GM12878 (cell line): ENCODE data around the gene MYDGF. TPM values are rescaled to one million over a fixed set of nuclear protein-coding genes. Genes with fewer than 3 reads are reported as not detected.

Experiments
- ATAC-seq: fragments of 200-7000 bp; cut with Tn5 transposase; 3 replicates; pipeline ENCODE4 v1.9.1; 2020; ENCODE audit warnings: mild to moderate bottlenecking, moderate library complexity
- BruUV-seq: library from RNA; stranded (reverse); fragments of 400-500 nt; replicated peaks from 2 replicates; lab custom pipeline; 2021; lab: Mats Ljungman, UMichigan
- CTCF ChIA-PET: fragments of 300-600 bp; sonication (Branson Sonifier 250); formaldehyde crosslinking; extraction: SDS; loops from one replicate; lab custom pipeline; 2021; ENCODE audit warnings: inconsistent platforms; lab: Yijun Ruan, JAX
- POLR2A ChIA-PET: fragments of 350-600 bp; formaldehyde crosslinking; extraction: SDS; loops from one replicate; lab custom pipeline; 2021; ENCODE audit warnings: inconsistent platforms; lab: Charles Lee
- RAD21 ChIA-PET: fragments of 300-600 bp; sonication (Branson Sonifier 250); formaldehyde crosslinking; loops from one replicate; lab custom pipeline; 2023; ENCODE audit warnings: antibody characterized with exemption; ENCODE audit not compliant: unreplicated experiment; lab: Charles Lee
- SMC1A ChIA-PET: fragments of 300-600 bp; sonication (Branson Sonifier 250); formaldehyde crosslinking; loops from one replicate; lab custom pipeline; 2023; ENCODE audit not compliant: unreplicated experiment, uncharacterized antibody; lab: Charles Lee
- DNase-seq: peaks from one replicate; pipeline ENCODE4 v3.0.0-alpha.2; 2011; ENCODE audit warnings: low read depth, low spot score
- FAIRE-seq: peaks from 3 replicates; lab custom pipeline; 2011; peaks lifted over from hg19 to GRCh38; lab: Jason Lieb, UNC
- H2AFZ ChIP-seq: 2 replicates; pipeline ENCODE4 v1.6.0; 2011; ENCODE audit warnings: low read depth, low read length, control low read depth; ENCODE audit not compliant: control insufficient read depth
- H3K27ac ChIP-seq: 2 replicates; pipeline ENCODE4 v1.5.1; 2011; ENCODE audit warnings: control low read depth; ENCODE audit not compliant: control insufficient read depth, insufficient read depth
- H3K27me3 ChIP-seq, 2 experiments: replicated peaks in 1 of 2; 2 replicates each; pipeline versions ENCODE4 v1.6.0 to v1.6.1; 2011; ENCODE audit warnings: low read length in 1 of 2; ENCODE audit not compliant: control insufficient read depth in 2 of 2, insufficient read depth in 2 of 2
- H3K36me3 ChIP-seq, 2 experiments: 2 replicates each; pipeline ENCODE4 v1.5.1; 2011; ENCODE audit warnings: low read length in 1 of 2; ENCODE audit not compliant: control insufficient read depth in 2 of 2, insufficient read depth in 2 of 2
- H3K4me1 ChIP-seq: 2 replicates; pipeline ENCODE4 v1.6.1; 2011; ENCODE audit warnings: mild to moderate bottlenecking, low read length, moderate library complexity, mixed read lengths; ENCODE audit not compliant: control insufficient read depth, insufficient read depth
- H3K4me2 ChIP-seq: 2 replicates; pipeline ENCODE4 v1.6.0; 2011; ENCODE audit warnings: control low read depth; ENCODE audit not compliant: control insufficient read depth, insufficient read depth
- H3K4me3 ChIP-seq: fragments of 200-600 bp; sonication (generic); 2 replicates; pipeline ENCODE4 v1.5.1; 2016
- H3K79me2 ChIP-seq: 2 replicates; pipeline ENCODE4 v1.6.0; 2011; ENCODE audit warnings: low read length; ENCODE audit not compliant: control insufficient read depth, insufficient read depth
- H3K9ac ChIP-seq: 2 replicates; pipeline ENCODE4 v1.8.0; 2011; ENCODE audit warnings: low read length, control low read depth, mixed read lengths; ENCODE audit not compliant: control insufficient read depth, insufficient read depth
- H3K9me3 ChIP-seq: replicated peaks from 3 replicates; pipeline ENCODE4 v1.5.1; 2011; ENCODE audit warnings: mild to moderate bottlenecking, low read length; ENCODE audit not compliant: control insufficient read depth, insufficient read depth
- H4K20me1 ChIP-seq: 2 replicates; pipeline ENCODE4 v1.6.0; 2011; ENCODE audit not compliant: control insufficient read depth, insufficient read depth
- DPF2 ChIP-seq: fragments of 450-650 bp; IDR thresholded peaks from 2 replicates; pipeline ENCODE4 v1.6.1; 2017; ENCODE audit warnings: mild to moderate bottlenecking
- EP300 ChIP-seq, 2 experiments: fragments of 150-350 bp in 1 of 2; IDR thresholded peaks; 2 replicates each; pipeline ENCODE4 v1.6.1; 2011 to 2012; ENCODE audit warnings: low read depth in 2 of 2, low read length in 2 of 2, borderline replicate concordance in 1 of 2, improper control_type of control experiment in 1 of 2, inconsistent platforms in 1 of 2; ENCODE audit not compliant: control insufficient read depth in 1 of 2
- HCFC1 ChIP-seq: fragments of 150-350 bp; IDR thresholded peaks from 2 replicates; pipeline ENCODE4 v1.6.1; 2014; ENCODE audit warnings: low read length
- IKZF2 ChIP-seq, 2 experiments: fragments of 450-650 bp; IDR thresholded peaks; 2 replicates each; pipeline ENCODE4 v1.6.1; 2017; ENCODE audit warnings: mild to moderate bottlenecking in 2 of 2, moderate library complexity in 2 of 2
- KAT2A ChIP-seq: conservative IDR thresholded peaks from 2 replicates; pipeline ENCODE4 v1.6.1; 2011; ENCODE audit warnings: low read depth, low read length; ENCODE audit not compliant: control insufficient read depth
- KDM1A ChIP-seq: fragments of 200-600 bp; sonication (generic); IDR thresholded peaks from 2 replicates; pipeline ENCODE4 v1.6.1; 2016; ENCODE audit warnings: borderline replicate concordance
- NFYB ChIP-seq: IDR thresholded peaks from 2 replicates; pipeline ENCODE4 v1.6.1; 2011; ENCODE audit warnings: low read depth, mild to moderate bottlenecking, low read length, improper control_type of control experiment, moderate library complexity; ENCODE audit not compliant: insufficient read depth
- POLR2A ChIP-seq: IDR thresholded peaks from 2 replicates; pipeline ENCODE4 v1.6.1; 2011; ENCODE audit warnings: low read depth, mild to moderate bottlenecking, low read length
- POLR2AphosphoS5 ChIP-seq: IDR thresholded peaks from 2 replicates; pipeline ENCODE4 v1.6.1; 2011; ENCODE audit warnings: mild to moderate bottlenecking, low read length, inconsistent platforms
- RFX5 ChIP-seq: IDR thresholded peaks from 2 replicates; pipeline ENCODE4 v1.6.1; 2011; ENCODE audit warnings: low read depth, low read length, improper control_type of control experiment
- SPI1 ChIP-seq: IDR thresholded peaks from 2 replicates; pipeline ENCODE4 v1.6.1; 2011; ENCODE audit warnings: low read depth, mild to moderate bottlenecking, low read length, moderate library complexity, borderline replicate concordance; ENCODE audit not compliant: insufficient read depth
- WGBS: methylation state at CpG from one replicate; pipeline ENCODE4 v1.1.6; 2016; ENCODE audit warnings: low lambda C conversion rate; ENCODE audit not compliant: insufficient replicate concordance, insufficient coverage; ENCODE audit errors: missing lambda C conversion rate; 5-methylcytosine and 5-hydroxymethylcytosine counted together
- in situ Hi-C: fragments of 300-500 bp; cut with MboI; formaldehyde crosslinking; loops from 9 replicates; pipeline ENCODE4 v1.14.3; 2018; ENCODE audit warnings: mixed read lengths
- intact Hi-C: fragments of 100-400 bp; cut with micrococcal nuclease; formaldehyde crosslinking; loops from one replicate; pipeline ENCODE4 v1.14.2; 2022; ENCODE audit not compliant: unreplicated experiment
- polyA plus RNA-seq, 11 experiments: library from polyadenylated mRNA; depleted of rRNA in 4 of 11; unstranded in 6 of 11; stranded (reverse) in 5 of 11; fragments of >200 nt; fragmentation: Nextera tagmentation in 4 of 11; fragmentation: Illumina TruSeq in 1 of 11; extraction: Ambion mirVana in 4 of 11; extraction: Trizol in 1 of 11; gene quantifications; 1 replicate in 1 of 11; 2 replicates in 10 of 11; pipeline versions ENCODE4 v1.2.1 to v1.2.3, GENCODE V29; 2011 to 2016; ENCODE audit warnings: inconsistent platforms in 2 of 11, missing spikeins in 2 of 11, low read depth in 1 of 11
- total RNA-seq, 4 experiments: library from RNA; depleted of rRNA in 3 of 4; stranded (reverse); fragments of >200 nt in 3 of 4; fragmentation: Illumina TruSeq in 1 of 4; extraction: Trizol in 1 of 4; gene quantifications; 2 replicates each; pipeline versions ENCODE4 v1.2.1 to v1.2.3, GENCODE V29; 2013 to 2021
- TF ChIP-seq, protein P1 (sequence below): IDR thresholded peaks from 2 replicates; pipeline ENCODE4 v1.6.1; 2011; ENCODE audit warnings: borderline replicate concordance, low read depth, mild to moderate bottlenecking, moderate library complexity, mixed read lengths, low read length; ENCODE audit not compliant: insufficient read depth; ENCODE audit errors: extremely low read length
- TF ChIP-seq, protein P2 (sequence below): IDR thresholded peaks from 2 replicates; pipeline ENCODE4 v1.6.1; 2011; ENCODE audit warnings: low read depth, mild to moderate bottlenecking, low read length, moderate library complexity, borderline replicate concordance; ENCODE audit errors: extremely low read depth

The MYDGF gene
- total and polyA plus RNA-seq, 10 of the 15 experiments (the other 5 are each of a cell fraction or from before 2014, with no cell fraction given): 2.3 to 196 (median 57.5) TPM

DNA sequence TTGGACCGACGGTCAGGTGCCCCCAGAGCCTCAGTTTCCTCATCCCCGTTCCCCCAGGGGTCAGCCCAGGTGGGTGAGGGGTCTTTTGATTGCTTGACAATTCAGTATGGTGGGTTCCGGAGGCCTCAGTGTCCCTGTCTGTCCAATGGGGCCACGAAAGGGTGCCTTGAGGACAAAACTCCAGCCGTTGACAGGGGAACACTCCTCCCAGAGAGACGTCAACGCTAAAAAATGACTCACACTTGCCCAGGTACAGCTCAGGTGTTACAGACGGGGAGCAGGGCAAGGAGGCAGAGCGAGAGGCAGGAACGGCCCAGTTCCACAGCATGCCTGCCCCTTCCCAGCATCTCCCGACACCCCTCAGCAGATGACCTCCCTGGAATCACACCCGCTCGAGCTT is 29.0 kb downstream of the MYDGF start:
- H2AFZ ChIP-seq: no peak overlapping the region
- ChIA-PET SMC1A (interaction anchor here (2.0 kb wide), 1 partner anchor 10 kb away, joined by 5 read pairs; no protein-coding TSS in a partner anchor), CTCF (interaction anchor here (1.6 kb wide), 1 partner anchor 65 kb away, joined by 4 read pairs; no protein-coding TSS in a partner anchor), POLR2A (interaction anchor here (0.5 kb wide), 1 partner anchor 72 kb away, joined by 4 read pairs; no protein-coding TSS in a partner anchor), RAD21 (no interaction called here)
- TF ChIP-seq DPF2 (no peak), POLR2AphosphoS5 (no peak), POLR2A (no peak), IKZF2 (IDR thresholded peaks at IDR 0.05) (no peak), SPI1 (no peak), KDM1A (no peak), HCFC1 (no peak), NFYB (no peak), EP300 (IDR thresholded peaks at IDR 0.05; ENCODE audit: borderline replicate concordance in 1 of 2, control insufficient read depth in 1 of 2, low read depth in 2 of 2, low read length in 2 of 2) (no peak), RFX5 (no peak), KAT2A (no peak)
- TF ChIP-seq, protein P1, sequence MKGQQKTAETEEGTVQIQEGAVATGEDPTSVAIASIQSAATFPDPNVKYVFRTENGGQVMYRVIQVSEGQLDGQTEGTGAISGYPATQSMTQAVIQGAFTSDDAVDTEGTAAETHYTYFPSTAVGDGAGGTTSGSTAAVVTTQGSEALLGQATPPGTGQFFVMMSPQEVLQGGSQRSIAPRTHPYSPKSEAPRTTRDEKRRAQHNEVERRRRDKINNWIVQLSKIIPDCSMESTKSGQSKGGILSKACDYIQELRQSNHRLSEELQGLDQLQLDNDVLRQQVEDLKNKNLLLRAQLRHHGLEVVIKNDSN: no peak
- TF ChIP-seq, protein P2, sequence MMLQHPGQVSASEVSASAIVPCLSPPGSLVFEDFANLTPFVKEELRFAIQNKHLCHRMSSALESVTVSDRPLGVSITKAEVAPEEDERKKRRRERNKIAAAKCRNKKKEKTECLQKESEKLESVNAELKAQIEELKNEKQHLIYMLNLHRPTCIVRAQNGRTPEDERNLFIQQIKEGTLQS: no peak
- H3K79me2 ChIP-seq: peaks cover 19% of the 10 kb centered on the region
- in situ Hi-C loops: no loop called here
- FAIRE-seq: no peak
- H3K27ac ChIP-seq: no peak overlapping the region
- H3K4me3 ChIP-seq: no peak overlapping the region; the same call in 1 of the 2 replicates
- ATAC-seq: no peak
- H3K9ac ChIP-seq: no peak overlapping the region
- 73% methylated on average over 14 of the region's 14 CpGs for WGBS
- H3K27me3 ChIP-seq: no peaks in the 10 kb centered on the region
- no peaks in the 10 kb centered on the region for H3K9me3 ChIP-seq
- H3K36me3 ChIP-seq: no peaks in the 10 kb centered on the region
- DNase-seq: no peak
- H3K4me2 ChIP-seq: peak overlapping the region; percentile 65
- no peaks in the 10 kb centered on the region for H4K20me1 ChIP-seq
- peaks cover 14% of the 10 kb centered on the region for H3K4me1 ChIP-seq
- intact Hi-C loops: no loop called here
- no TSS peak for BruUV-seq
